Central memory CD8-positive, alpha-beta T cell (primary cell): ENCODE results near the gene SLC38A2.
A peak's percentile ranks its signal among the peaks of the same experiment; 100 is the strongest.

ENCODE experiments used
- ATAC-seq: fragments of 150-1000 bp; cut with Tn5 transposase; replicated peaks from 2 replicates; pipeline ENCODE4 v1.10.0; 2022; ENCODE audit warnings: mild to moderate bottlenecking, moderate FRiP score, moderate number of reproducible peaks; ENCODE audit not compliant: poor library complexity, severe bottlenecking; ENCODE audit errors: extremely low read depth
- DNase-seq, 2 donors: peaks; one replicate each; pipeline ENCODE4 v3.0.0; 2021; ENCODE audit warnings: low spot score in 2 of 2
- H3K27ac Mint-ChIP-seq: one replicate; pipeline ENCODE4 v1.8.0; 2022; ENCODE audit warnings: low read depth, mild to moderate bottlenecking, moderate library complexity, mixed read lengths
- H3K27me3 Mint-ChIP-seq: one replicate; pipeline ENCODE4 v1.8.0; 2022; ENCODE audit warnings: mixed read lengths
- H3K36me3 Mint-ChIP-seq: one replicate; pipeline ENCODE4 v1.8.0; 2022; ENCODE audit warnings: mild to moderate bottlenecking, moderate library complexity, mixed read lengths; ENCODE audit not compliant: insufficient read depth
- H3K4me1 Mint-ChIP-seq: one replicate; pipeline ENCODE4 v1.8.0; 2022; ENCODE audit warnings: mixed read lengths
- H3K4me3 Mint-ChIP-seq: one replicate; pipeline ENCODE4 v1.8.0; 2022; ENCODE audit warnings: mild to moderate bottlenecking, moderate library complexity, mixed read lengths
- H3K9me3 Mint-ChIP-seq: one replicate; pipeline ENCODE4 v1.8.0; 2022; ENCODE audit warnings: mixed read lengths

Gene SLC38A2

DNA sequence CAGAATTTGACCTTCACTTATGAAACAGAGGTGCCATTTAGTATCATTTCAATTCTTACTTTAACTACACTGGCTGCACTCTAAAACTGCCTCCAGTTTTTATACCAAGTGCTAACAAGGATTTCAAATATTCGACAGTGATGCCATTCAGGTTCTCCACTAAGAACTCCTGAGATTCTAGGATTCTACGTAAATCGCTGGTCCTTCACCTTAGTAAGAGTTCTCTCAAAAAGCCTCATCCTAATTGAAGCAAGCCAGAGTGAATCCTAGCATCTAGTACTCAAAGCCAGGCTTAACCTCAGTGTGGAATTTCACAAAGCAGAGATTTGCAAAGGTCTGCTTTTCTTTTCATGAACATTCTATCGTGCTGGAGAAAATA is 3.5 kb downstream of the SLC38A2 start:
- Mint-ChIP-seq H3K27me3 (no peaks in the 10 kb centered on the region), H3K4me3 (peak overlapping the region; percentile 93), H3K9me3 (no peaks in the 10 kb centered on the region), H3K27ac (no peak overlapping the region), H3K4me1 (peaks cover 57% of the 10 kb centered on the region), H3K36me3 (peaks cover 84% of the 10 kb centered on the region)
- ATAC-seq (no peak), DNase-seq (no peak)

DNA sequence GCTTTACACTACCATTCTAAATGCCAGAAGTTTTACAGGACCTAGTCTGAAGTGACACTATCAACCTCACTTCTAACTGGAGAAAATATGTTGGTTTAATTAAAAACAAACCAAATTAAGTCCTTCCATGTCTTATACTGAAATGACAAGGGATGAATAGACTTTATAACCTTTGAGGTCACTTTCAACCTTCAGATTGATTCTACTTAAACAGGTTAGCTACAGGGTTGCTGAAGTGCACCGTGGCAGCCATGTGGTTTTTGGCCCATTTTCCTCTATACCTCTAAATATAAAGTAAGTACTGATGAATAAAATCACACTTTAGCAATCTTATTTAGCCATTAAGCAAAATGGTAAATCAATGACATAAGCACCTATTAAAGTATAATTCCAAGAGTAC is 3.9 kb downstream of the SLC38A2 start:
- H3K27ac Mint-ChIP-seq, result peak overlapping the region; percentile 70
- peak overlapping the region; percentile 6 for H3K4me3 Mint-ChIP-seq
- H3K27me3 Mint-ChIP-seq, result no peaks in the 10 kb centered on the region

DNA sequence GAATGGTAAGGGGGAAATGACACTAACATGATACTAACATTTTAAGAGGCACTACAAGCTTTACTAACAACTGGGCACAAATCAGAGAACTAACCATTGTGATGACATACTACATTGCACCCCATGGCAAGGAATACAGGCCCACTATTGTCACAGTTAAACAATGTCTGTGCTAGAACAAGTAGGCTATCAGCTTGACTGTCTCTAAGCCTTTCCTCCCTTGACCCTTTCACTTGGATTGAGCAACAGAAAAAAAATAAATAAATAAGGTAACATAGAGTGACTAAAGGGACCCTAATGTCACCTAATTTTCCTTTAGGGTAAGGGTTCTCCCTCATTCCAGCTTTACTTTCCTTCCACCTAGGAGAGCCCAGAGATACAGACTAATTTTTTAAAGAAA is 4.4 kb downstream of the SLC38A2 start:
- H3K36me3 Mint-ChIP-seq, result peaks cover 87% of the 10 kb centered on the region
- no peak for DNase-seq
- H3K9me3 Mint-ChIP-seq, result no peaks in the 10 kb centered on the region
- H3K4me1 Mint-ChIP-seq, result peaks cover 57% of the 10 kb centered on the region
- no peaks in the 10 kb centered on the region for H3K27me3 Mint-ChIP-seq
- ATAC-seq, result no peak
- H3K27ac Mint-ChIP-seq, result peak overlapping the region; percentile 70
- peak overlapping the region; percentile 32 for H3K4me3 Mint-ChIP-seq

More for the DNA sequence above, 3.9 kb downstream of the SLC38A2 start:
- no peaks in the 10 kb centered on the region for H3K9me3 Mint-ChIP-seq
- DNase-seq (no peak), ATAC-seq (no peak)
- H3K4me1 Mint-ChIP-seq, result peaks cover 57% of the 10 kb centered on the region
- H3K36me3 Mint-ChIP-seq, result peaks cover 86% of the 10 kb centered on the region

DNA sequence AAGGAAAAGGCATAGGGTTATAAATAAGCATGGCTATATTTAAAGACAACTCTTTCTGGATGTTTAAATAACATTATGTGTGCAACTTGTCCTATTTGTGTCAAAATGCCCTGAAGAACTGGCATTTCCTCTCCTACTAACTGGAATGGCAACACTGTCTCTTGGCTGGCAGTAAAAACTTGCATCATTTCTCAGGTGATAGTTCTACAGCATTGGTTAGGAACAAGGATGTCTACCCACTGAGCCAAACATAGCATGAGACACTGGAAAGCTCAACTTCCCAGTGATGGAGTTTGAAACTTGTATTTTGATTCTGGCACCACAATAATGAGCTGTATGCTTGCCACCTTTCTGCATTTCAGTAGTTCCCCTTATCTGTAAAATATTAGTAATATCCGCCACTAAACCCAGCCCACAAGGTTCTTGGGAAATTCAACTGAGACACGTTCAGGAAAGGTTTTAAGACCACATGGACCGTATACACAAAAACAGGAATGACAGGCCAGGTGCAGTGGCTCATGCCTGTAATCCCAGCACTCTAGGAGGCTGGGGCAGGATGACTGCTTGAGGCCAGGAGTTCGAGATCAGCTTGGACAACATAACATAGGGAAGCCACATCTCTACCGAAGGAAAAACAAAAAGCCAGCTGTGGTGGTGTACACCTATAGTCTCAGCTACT is 5.1 kb downstream of the SLC38A2 start:
- peak overlapping the region; percentile 70 for H3K27ac Mint-ChIP-seq
- peaks cover 62% of the 10 kb centered on the region for H3K4me1 Mint-ChIP-seq
- DNase-seq (no peak), ATAC-seq (no peak)
- H3K36me3 Mint-ChIP-seq, result peaks cover 88% of the 10 kb centered on the region
- no peaks in the 10 kb centered on the region for H3K27me3 Mint-ChIP-seq
- H3K4me3 Mint-ChIP-seq, result peak overlapping the region; percentile 32
- H3K9me3 Mint-ChIP-seq, result no peaks in the 10 kb centered on the region

DNA sequence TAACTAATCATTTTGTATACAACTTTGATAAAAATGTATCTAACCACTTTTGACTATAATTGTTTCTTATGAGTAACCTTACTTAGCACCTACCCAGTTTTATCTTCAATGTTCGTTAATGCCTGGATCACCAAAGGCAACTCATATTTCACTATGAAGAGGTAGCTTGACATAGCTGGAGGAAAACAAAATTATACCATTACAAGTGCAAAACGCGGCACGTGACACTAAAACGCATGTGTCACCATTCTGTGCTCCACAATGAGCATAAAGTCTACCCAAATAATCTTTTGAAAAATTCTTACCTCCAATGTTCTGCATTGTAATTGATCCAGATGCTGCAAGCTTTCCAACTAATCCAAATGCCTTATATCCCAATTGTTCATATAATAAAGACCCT is 5.8 kb downstream of the SLC38A2 start:
- Mint-ChIP-seq H3K27me3 (no peaks in the 10 kb centered on the region), H3K4me3 (no peak overlapping the region), H3K4me1 (peaks cover 69% of the 10 kb centered on the region), H3K36me3 (peaks cover 88% of the 10 kb centered on the region), H3K27ac (no peak overlapping the region), H3K9me3 (no peaks in the 10 kb centered on the region)
- DNase-seq (no peak), ATAC-seq (no peak)

DNA sequence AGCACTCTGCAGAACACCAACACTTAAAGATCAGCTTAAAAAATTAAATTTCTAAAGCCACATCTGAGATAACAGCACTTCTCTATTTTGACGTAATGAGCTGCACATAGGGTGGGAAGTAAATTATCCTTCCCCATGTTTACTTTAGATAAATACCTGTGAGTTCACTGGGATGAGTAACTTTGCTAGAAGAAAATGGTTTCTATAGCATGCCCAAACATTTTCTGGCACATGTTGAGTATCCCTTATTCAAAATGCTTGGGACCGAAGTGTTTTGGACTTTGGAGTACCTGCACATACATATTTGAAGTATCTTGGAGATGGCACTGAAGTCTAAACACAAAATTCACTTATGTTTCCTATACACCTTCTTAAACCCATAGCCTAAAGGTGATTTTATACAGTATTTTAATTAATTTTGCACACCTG is 6.6 kb downstream of the SLC38A2 start:
- ATAC-seq (no peak), DNase-seq (no peak)
- peaks cover 88% of the 10 kb centered on the region for H3K36me3 Mint-ChIP-seq
- H3K27me3 Mint-ChIP-seq, result no peaks in the 10 kb centered on the region
- no peak overlapping the region for H3K4me3 Mint-ChIP-seq
- H3K9me3 Mint-ChIP-seq, result no peaks in the 10 kb centered on the region
- peaks cover 65% of the 10 kb centered on the region for H3K4me1 Mint-ChIP-seq
- peak overlapping the region; percentile 25 for H3K27ac Mint-ChIP-seq

DNA sequence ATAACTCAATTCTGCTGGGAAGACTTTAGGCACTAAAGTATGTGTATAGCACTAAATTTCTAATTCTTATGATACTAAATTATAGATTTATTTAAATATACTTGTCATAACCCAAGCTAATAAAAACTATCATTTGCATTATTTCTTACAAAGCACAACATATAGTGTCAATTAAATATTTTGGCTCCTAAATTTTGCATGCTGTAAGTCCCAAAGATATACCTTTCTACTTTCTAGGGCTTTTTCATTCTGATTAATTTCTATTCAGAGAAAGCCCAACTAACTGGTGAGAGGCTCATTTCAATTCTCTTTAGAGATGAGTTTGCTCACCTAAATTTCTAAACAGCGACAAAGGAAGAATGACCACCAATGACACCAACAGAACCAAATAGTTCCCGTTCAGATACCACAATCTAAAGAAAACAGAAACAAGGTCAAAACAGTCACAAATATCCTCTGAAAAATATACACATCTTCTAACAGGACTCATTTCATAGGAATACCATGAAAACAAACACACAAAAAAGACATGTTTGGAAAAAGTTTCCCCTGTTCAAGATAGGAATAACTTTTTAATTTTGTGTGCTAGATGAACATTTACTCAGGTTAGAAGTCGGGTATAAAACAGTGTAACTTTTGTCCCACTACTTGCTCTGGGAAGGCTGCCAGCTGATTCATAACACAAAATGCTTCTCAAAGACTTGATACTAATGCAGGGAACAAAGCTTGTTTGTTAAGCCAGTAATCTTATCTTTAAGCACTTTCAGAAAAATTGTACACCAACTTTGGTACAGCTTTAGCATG is 7.6 kb downstream of the SLC38A2 start:
- Mint-ChIP-seq H3K4me1 (peaks cover 58% of the 10 kb centered on the region), H3K27me3 (no peaks in the 10 kb centered on the region), H3K4me3 (peak overlapping the region; percentile 11), H3K9me3 (no peaks in the 10 kb centered on the region), H3K36me3 (peaks cover 87% of the 10 kb centered on the region), H3K27ac (no peak overlapping the region)
- no peak for ATAC-seq
- no peak for DNase-seq

DNA sequence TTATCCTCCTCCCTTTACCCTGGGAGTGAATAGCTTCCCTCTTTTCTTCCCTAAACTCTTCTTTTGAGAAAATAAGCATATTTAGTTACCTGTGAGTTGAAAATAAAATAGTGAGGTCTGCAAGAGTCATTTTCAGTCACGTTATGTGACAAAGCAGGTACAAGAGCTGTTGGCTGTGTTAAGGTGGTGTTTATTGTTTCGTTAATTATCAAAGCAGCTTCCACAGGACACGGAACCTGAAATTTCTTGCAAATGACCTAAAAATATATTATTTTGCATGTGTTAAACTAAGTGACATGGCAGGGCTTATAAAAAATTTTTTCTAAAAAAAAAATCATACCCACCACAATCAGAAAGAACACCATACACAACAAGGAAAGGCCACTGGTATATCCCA is 8.3 kb downstream of the SLC38A2 start:
- Mint-ChIP-seq H3K4me1 (peaks cover 54% of the 10 kb centered on the region), H3K9me3 (no peaks in the 10 kb centered on the region), H3K4me3 (no peak overlapping the region), H3K36me3 (peaks cover 89% of the 10 kb centered on the region), H3K27me3 (no peaks in the 10 kb centered on the region), H3K27ac (no peak overlapping the region)
- ATAC-seq (no peak), DNase-seq (no peak)

DNA sequence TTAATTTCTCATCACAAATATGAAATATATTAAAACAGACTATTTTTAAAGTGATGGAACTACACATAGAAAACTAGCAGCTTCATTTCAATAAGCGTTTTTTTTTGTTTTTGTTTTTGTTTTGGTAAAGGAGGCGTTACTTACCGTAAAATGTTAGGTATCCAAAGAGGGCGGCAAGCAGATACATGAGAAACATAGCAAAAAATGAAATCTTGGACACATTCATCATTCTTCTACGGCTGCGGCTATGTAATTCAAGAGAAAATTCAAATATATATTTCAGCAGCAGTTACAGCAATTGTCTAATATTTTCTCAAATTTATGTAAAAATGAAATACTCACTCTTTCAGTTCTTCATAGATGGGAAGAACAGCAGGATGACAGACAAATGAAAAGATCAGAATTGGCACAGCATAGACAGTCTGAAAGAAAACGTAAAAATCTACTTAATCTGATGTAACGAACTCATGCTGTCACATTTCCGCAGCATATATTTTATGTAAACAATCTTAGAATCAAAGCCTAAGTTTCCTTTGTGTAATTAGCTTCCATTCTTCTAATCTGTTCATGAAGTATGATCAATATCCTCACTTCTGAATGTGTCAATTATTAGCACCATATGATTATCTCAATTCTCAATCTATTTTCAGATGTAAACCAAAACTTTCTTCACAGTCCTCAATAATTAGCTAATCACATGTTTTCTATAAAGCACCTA is 8.8 kb downstream of the SLC38A2 start:
- no peaks in the 10 kb centered on the region for H3K9me3 Mint-ChIP-seq

DNA sequence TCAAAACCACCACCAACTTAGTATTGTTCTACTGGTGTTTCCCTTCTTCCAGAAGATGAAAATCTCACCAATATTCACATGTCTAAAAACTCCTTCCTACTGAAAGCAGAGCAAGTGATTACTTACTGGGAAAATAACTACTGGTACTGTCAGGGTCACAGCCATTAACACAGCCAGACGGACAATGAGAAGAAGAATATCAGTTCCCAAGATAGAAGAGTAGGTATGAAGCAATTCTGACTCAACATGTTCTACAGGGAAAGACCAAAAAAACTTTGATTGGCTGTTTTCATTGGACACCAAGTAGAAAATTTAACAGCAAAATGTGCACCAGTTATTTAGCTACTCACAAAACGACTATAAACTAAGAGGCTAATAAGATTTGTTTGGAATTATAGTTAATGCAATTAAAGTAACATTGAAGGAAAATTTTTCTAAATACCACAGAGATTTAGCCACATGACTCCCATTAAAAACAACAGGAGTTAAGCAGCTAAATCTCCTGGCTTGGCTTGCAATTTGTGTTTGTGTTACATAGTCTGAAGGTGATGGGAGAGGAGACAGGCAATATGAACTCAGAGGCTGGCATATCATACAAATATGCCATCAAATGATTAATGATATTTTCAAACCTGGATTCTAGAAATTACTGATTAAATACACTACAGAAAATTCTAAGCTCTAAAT is 9.5 kb downstream of the SLC38A2 start:
- no peak for DNase-seq
- Mint-ChIP-seq H3K4me3 (no peak overlapping the region), H3K36me3 (peaks cover 89% of the 10 kb centered on the region), H3K9me3 (no peaks in the 10 kb centered on the region), H3K27me3 (no peaks in the 10 kb centered on the region), H3K27ac (peak overlapping the region; percentile 67), H3K4me1 (peaks cover 50% of the 10 kb centered on the region)
- ATAC-seq, result no peak

More for the DNA sequence above, 8.8 kb downstream of the SLC38A2 start:
- Mint-ChIP-seq H3K36me3 (peaks cover 89% of the 10 kb centered on the region), H3K4me3 (no peak overlapping the region), H3K27ac (no peak overlapping the region), H3K27me3 (no peaks in the 10 kb centered on the region), H3K4me1 (peaks cover 53% of the 10 kb centered on the region)
- DNase-seq (no peak), ATAC-seq (no peak)

DNA sequence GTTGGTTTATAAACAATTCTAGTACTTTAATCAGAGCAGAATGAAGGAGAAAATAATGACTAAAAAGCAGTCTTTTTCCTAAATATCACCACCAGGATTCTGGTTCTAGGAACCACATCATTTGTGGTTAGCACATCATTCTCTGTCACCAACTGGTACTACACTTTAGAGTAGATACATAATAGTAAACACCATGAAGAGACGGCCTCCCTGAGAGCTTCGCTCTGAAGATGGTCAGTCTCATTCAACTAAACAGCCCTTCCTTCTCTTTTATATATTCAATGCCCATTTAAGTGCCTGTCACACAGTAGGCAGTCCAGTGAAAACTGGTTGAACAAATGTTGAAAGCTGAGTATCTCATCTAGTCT is 10.9 kb downstream of the SLC38A2 start:
- H3K27ac Mint-ChIP-seq, result peak overlapping the region; percentile 47
- no peaks in the 10 kb centered on the region for H3K27me3 Mint-ChIP-seq
- H3K4me3 Mint-ChIP-seq, result no peak overlapping the region
- H3K4me1 Mint-ChIP-seq, result peaks cover 36% of the 10 kb centered on the region
- H3K36me3 Mint-ChIP-seq, result peaks cover 75% of the 10 kb centered on the region
- DNase-seq, result no peak
- H3K9me3 Mint-ChIP-seq, result no peaks in the 10 kb centered on the region
- ATAC-seq, result no peak

DNA sequence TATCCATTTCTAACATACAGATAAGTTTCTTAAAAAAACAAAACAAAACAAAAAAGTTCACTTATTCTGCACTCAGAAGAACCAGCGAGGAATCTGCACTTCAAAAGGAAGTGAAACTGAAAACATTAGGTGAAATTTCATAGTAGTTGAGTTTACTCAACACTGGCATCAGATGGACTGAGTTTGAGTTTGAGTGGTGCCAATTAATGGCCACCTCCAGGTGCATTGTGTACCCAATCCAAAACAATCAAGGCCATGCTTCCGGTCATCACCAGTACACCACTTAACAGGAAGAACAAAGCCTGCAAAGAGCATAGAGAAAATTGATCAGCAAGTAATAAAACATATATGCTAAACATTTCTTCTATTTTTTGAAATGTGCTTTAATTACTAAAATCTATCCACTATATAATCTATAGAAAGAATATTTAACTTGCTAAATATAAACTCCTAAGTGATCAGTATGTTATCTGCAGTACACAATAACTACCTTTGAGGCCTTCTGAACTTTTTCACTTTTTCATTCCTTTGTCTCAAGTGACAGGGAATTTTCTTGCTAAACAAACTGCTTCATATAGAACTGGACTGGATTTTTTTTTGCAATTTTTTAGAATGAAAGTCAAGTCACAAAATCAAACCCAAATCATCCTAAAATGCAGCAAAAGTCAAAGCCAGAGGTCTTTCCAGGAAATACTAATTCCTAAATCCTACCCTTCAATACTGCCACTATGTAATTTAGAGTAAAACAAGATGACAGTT is 11.5 kb downstream of the SLC38A2 start:
- Mint-ChIP-seq H3K36me3 (peaks cover 71% of the 10 kb centered on the region), H3K27ac (no peak overlapping the region)

More for the DNA sequence above, 11.5 kb downstream of the SLC38A2 start:
- Mint-ChIP-seq H3K4me1 (peaks cover 36% of the 10 kb centered on the region), H3K4me3 (no peak overlapping the region), H3K9me3 (no peaks in the 10 kb centered on the region), H3K27me3 (no peaks in the 10 kb centered on the region)
- DNase-seq, result no peak
- no peak for ATAC-seq
